ENCODE measurements around the gene SCP2D1. TPM values are rescaled to one million over a fixed set of nuclear protein-coding genes. Genes with fewer than 3 reads are reported as not detected.

SCP2D1 gene
- total RNA-seq: not detected

- Histone ChIP-seq H3K4me3 (no peak within 1 kb of the TSS), H3K27me3 (no peaks in the 10 kb centered on the region), H3K9me3 (no peaks in the 10 kb centered on the region), H3K36me3 (no peaks in the 10 kb centered on the region), H3K27ac (replicated peaks in 1 of 4) (no peak within 1 kb of the TSS), H3K4me1 (no peaks in the 10 kb centered on the region)
- TF ChIP-seq POLR2A (IDR thresholded peaks at IDR 0.05; ENCODE audit: low read depth) (no peak), CTCF (IDR thresholded peaks at IDR 0.05) (no peak), POLR2AphosphoS5 (IDR thresholded peaks at IDR 0.05) (no peak), EP300 (IDR thresholded peaks at IDR 0.05) (no peak)
- no peak for DNase-seq (ENCODE audit: extremely low spot score)
- intact Hi-C loops (cut with DNase I): no loop called here
- 79% methylated on average over 2 of the region's 3 CpGs for WGBS
These were observed at the start of gene SCP2D1 for GRCh38 chr20:18813483-18813882. Gene SCP2D1, plus strand, starts transcription at chr20:18813783. Its CDS starts 33 bp downstream, at chr20:18813816.

- TF ChIP-seq CTCF (IDR thresholded peaks at IDR 0.05): no peak
- no peak for TF ChIP-seq POLR2A (IDR thresholded peaks at IDR 0.05; ENCODE audit: low read depth)
- no peak for TF ChIP-seq EP300 (IDR thresholded peaks at IDR 0.05)
- no peak for TF ChIP-seq POLR2AphosphoS5 (IDR thresholded peaks at IDR 0.05)
- peak; percentile 86 for DNase-seq (ENCODE audit: extremely low spot score)
- Histone ChIP-seq H3K27ac (replicated peaks in 1 of 4) (no peak overlapping the region), H3K4me1 (peaks cover 0 to 3% (median 0%) of the 10 kb centered on the region in 4 donors), H3K9me3 (peaks cover 0 to 4% (median 0%) of the 10 kb centered on the region in 4 donors), H3K27me3 (no peaks in the 10 kb centered on the region), H3K36me3 (peaks cover 0 to 14% (median 6%) of the 10 kb centered on the region in 4 donors), H3K4me3 (no peak overlapping the region)
- intact Hi-C loops (cut with DNase I): no loop called here
- WGBS: 81% methylated on average over 5 of the region's 5 CpGs
These were observed 45.9 kb upstream of the SCP2D1 start for GRCh38 chr20:18767676-18768075.

- intact Hi-C loops (cut with DNase I): no loop called here
- DNase-seq (ENCODE audit: extremely low spot score): no peak
- Histone ChIP-seq H3K27ac (replicated peaks in 1 of 4) (no peak overlapping the region), H3K4me1 (no peaks in the 10 kb centered on the region), H3K9me3 (no peaks in the 10 kb centered on the region), H3K27me3 (no peaks in the 10 kb centered on the region), H3K36me3 (no peaks in the 10 kb centered on the region), H3K4me3 (no peak overlapping the region)
- TF ChIP-seq EP300 (IDR thresholded peaks at IDR 0.05) (no peak), POLR2A (IDR thresholded peaks at IDR 0.05; ENCODE audit: low read depth) (no peak), CTCF (IDR thresholded peaks at IDR 0.05) (no peak), POLR2AphosphoS5 (IDR thresholded peaks at IDR 0.05) (no peak)
- 94% methylated on average over 1 of the region's 1 CpG for WGBS
These were observed 40.0 kb upstream of the SCP2D1 start for GRCh38 chr20:18773566-18773965.

- no peak for DNase-seq (ENCODE audit: extremely low spot score)
- Histone ChIP-seq H3K36me3 (no peaks in the 10 kb centered on the region), H3K9me3 (no peaks in the 10 kb centered on the region), H3K4me3 (no peak overlapping the region), H3K27ac (replicated peaks in 1 of 4) (no peak overlapping the region), H3K27me3 (no peaks in the 10 kb centered on the region), H3K4me1 (no peaks in the 10 kb centered on the region)
- 76% methylated on average over 2 of the region's 2 CpGs for whole genome bisulfite sequencing
- intact Hi-C loops (cut with DNase I): no loop called here
- TF ChIP-seq POLR2A (IDR thresholded peaks at IDR 0.05; ENCODE audit: low read depth): no peak
- no peak for TF ChIP-seq POLR2AphosphoS5 (IDR thresholded peaks at IDR 0.05)
- no peak for TF ChIP-seq EP300 (IDR thresholded peaks at IDR 0.05)
- no peak for TF ChIP-seq CTCF (IDR thresholded peaks at IDR 0.05)
These were observed 39.4 kb upstream of the SCP2D1 start for GRCh38 chr20:18774207-18774606.

GRCh38 chr20:18775633-18776032, 38.0 kb upstream of the SCP2D1 start:
- TF ChIP-seq POLR2AphosphoS5 (IDR thresholded peaks at IDR 0.05) (no peak), CTCF (IDR thresholded peaks at IDR 0.05) (no peak), POLR2A (IDR thresholded peaks at IDR 0.05; ENCODE audit: low read depth) (no peak), EP300 (IDR thresholded peaks at IDR 0.05) (no peak)
- WGBS: 94% methylated on average over 5 of the region's 5 CpGs
- Histone ChIP-seq H3K27ac (replicated peaks in 1 of 4) (no peak overlapping the region), H3K4me3 (no peak overlapping the region), H3K36me3 (no peaks in the 10 kb centered on the region), H3K27me3 (no peaks in the 10 kb centered on the region), H3K4me1 (no peaks in the 10 kb centered on the region), H3K9me3 (no peaks in the 10 kb centered on the region)
- intact Hi-C loops (cut with DNase I): no loop called here
- DNase-seq (ENCODE audit: extremely low spot score): no peak

All from esophagus muscularis mucosa (tissue), 4 donors.